ENCODE measurements around the gene ALDH9A1. TPM values are rescaled to one million over a fixed set of nuclear protein-coding genes. Genes with fewer than 3 reads are reported as not detected.
"Not testable (repeated sequence)": the region's sequence is repeated elsewhere in the genome, so short reads cannot be mapped to it uniquely, and the experiment has no call there.

ALDH9A1 gene
- total and polyA plus RNA-seq, 2 experiments from 2014 or later: 54.0 to 81.5 TPM

DNA sequence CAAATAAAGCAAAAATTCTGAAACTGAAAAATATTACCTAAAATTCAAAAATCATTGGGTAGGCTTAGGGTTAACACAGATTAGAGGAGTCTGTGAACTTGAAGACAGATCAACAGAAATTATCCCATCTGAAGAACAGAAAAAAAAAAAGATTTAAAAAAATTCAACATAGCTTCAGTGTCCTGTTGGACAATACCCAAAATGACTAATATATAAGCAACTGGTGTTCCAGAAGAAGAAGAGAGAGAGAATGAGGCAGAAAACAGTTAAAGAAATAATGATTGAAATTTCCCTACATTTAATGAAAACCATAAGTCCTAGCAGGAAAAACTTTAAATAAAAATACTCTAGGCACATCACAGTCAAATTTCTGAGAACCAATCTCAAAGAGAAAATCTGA lies 38.8 kb upstream of the ALDH9A1 start:
- peak in 1 of 2 donors; percentile 4 for DNase-seq (ENCODE audit: low read depth in 1 of 2, low spot score in 1 of 2)

DNA sequence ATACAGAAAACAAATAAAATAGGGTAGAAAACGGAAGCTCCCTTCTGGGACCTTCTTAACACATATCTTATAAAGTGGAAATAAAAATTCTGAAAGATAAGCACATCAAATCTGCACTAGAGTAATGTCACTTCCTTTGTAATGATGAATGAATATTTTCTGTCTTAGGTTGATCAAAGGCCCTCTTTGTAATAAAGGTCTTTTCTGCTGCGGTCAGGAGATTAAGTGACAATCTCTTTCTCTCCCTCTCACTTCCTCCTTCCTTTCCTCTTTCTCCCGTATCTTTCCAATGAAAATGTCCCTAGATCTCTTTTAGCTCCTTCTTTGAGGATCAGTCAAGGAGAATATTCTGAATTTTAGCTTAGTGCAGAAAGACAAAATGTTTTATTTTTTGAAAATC lies 36.5 kb upstream of the ALDH9A1 start:
- Histone ChIP-seq H3K4me1 (ENCODE audit: low read depth) (peaks cover 5% of the 10 kb centered on the region), H3K27ac (no peak overlapping the region), H3K36me3 (no peaks in the 10 kb centered on the region), H3K27me3 (no peaks in the 10 kb centered on the region), H3K9me3 (ENCODE audit: low read depth) (no peaks in the 10 kb centered on the region), H3K4me3 (no peak overlapping the region)
- no peak for DNase-seq (ENCODE audit: low read depth in 1 of 2, low spot score in 1 of 2)
- TF ChIP-seq, protein P1, sequence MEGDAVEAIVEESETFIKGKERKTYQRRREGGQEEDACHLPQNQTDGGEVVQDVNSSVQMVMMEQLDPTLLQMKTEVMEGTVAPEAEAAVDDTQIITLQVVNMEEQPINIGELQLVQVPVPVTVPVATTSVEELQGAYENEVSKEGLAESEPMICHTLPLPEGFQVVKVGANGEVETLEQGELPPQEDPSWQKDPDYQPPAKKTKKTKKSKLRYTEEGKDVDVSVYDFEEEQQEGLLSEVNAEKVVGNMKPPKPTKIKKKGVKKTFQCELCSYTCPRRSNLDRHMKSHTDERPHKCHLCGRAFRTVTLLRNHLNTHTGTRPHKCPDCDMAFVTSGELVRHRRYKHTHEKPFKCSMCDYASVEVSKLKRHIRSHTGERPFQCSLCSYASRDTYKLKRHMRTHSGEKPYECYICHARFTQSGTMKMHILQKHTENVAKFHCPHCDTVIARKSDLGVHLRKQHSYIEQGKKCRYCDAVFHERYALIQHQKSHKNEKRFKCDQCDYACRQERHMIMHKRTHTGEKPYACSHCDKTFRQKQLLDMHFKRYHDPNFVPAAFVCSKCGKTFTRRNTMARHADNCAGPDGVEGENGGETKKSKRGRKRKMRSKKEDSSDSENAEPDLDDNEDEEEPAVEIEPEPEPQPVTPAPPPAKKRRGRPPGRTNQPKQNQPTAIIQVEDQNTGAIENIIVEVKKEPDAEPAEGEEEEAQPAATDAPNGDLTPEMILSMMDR (IDR thresholded peaks at IDR 0.05; ENCODE audit: low read depth, low read length): no peak

More for the DNA sequence above, 38.8 kb upstream of the ALDH9A1 start:
- TF ChIP-seq, protein P1 (IDR thresholded peaks at IDR 0.05; ENCODE audit: low read depth, low read length): no peak
- peaks cover 16% of the 10 kb centered on the region for H3K36me3 ChIP-seq
- peaks cover 5% of the 10 kb centered on the region for H3K4me1 ChIP-seq (ENCODE audit: low read depth)
- no peaks in the 10 kb centered on the region for H3K27me3 ChIP-seq
- no peak overlapping the region for H3K4me3 ChIP-seq
- H3K27ac ChIP-seq: no peak overlapping the region
- no peaks in the 10 kb centered on the region for H3K9me3 ChIP-seq (ENCODE audit: low read depth)

DNA sequence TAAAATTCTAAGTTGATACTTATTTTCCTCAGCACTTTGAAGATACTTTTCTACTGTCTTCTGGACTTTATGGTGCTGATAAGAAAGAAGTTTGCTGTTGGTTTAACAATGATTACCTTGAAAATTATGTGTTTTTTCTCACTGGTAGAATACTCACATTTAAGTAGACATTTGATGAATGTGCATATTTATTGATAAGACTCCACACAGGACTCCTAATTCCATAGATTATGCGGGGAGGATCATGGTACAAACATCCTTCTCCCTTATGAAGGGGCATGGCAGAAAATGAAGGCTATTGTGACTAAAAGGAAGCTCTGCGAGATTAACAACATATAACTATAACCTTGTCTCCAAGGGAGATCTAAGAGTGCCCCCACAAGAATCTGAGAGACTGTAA lies 28.5 kb upstream of the ALDH9A1 start:
- no peaks in the 10 kb centered on the region for H3K27me3 ChIP-seq
- DNase-seq (ENCODE audit: low read depth in 1 of 2, low spot score in 1 of 2): no peak
- peaks cover 14% of the 10 kb centered on the region for H3K36me3 ChIP-seq
- no peak overlapping the region for H3K4me3 ChIP-seq
- H3K4me1 ChIP-seq (ENCODE audit: low read depth): no peaks in the 10 kb centered on the region
- no peaks in the 10 kb centered on the region for H3K9me3 ChIP-seq (ENCODE audit: low read depth)
- H3K27ac ChIP-seq: no peak overlapping the region
- TF ChIP-seq, protein P1 (IDR thresholded peaks at IDR 0.05; ENCODE audit: low read depth, low read length): no peak

DNA sequence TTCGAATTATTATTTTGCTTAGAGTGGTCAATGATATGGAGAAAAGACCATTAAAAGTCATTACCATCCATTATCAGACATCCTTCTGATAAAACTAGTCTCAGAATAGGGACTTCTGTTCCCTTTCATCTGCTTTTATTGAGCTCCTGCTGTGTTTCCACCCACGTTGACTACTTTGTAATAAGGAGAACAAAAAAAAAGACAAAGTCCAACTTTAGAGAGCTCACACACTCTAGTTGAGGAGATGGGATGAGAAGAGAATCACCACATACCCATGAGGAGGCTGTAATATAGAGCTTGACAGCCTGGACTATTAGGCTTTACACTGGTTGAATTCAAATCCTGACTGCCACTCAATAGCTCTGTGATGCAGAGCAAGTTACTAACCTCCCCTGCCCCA lies 27.8 kb upstream of the ALDH9A1 start:
- TF ChIP-seq, protein P1 (IDR thresholded peaks at IDR 0.05; ENCODE audit: low read depth, low read length): no peak
- H3K27me3 ChIP-seq: no peaks in the 10 kb centered on the region

DNA sequence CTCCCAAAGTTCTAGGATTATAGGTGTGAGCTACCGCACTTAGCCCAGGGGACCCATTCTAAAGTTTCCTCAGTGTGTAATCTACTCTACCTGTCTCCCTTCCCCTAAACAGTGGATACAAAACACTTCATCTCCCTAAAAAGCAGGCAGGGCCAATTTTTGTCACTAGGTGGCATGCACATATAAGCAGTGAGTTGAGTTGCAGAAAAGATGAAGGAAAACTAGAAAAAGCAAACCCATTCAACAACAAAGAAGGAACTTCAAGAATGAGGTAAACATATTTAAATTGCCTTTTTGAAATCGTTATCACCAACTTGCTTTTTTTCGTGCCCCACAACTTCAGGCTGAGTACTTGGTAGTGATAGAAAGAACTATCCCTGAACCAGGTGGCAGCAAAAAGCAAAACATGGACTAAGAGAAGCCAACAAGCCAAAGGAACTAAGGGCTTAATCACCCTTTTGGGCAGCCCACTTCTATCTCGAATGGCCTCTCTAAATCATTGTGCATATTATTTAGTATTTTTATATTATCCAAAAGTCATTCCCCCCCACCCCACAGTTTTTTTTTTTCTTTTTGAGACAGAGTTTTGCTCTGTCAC lies 19.7 kb upstream of the ALDH9A1 start:
- DNase-seq (ENCODE audit: low read depth in 1 of 2, low spot score in 1 of 2): peak; percentile 53 to 79
- Histone ChIP-seq H3K27me3 (no peaks in the 10 kb centered on the region), H3K27ac (no peak overlapping the region), H3K9me3 (ENCODE audit: low read depth) (no peaks in the 10 kb centered on the region), H3K4me1 (ENCODE audit: low read depth) (no peaks in the 10 kb centered on the region), H3K36me3 (no peaks in the 10 kb centered on the region), H3K4me3 (no peak overlapping the region)
- TF ChIP-seq, protein P1 (IDR thresholded peaks at IDR 0.05; ENCODE audit: low read depth, low read length): peak; percentile 89

More for the DNA sequence above, 27.8 kb upstream of the ALDH9A1 start:
- DNase-seq (ENCODE audit: low read depth in 1 of 2, low spot score in 1 of 2): no peak
- peaks cover 14% of the 10 kb centered on the region for H3K36me3 ChIP-seq
- H3K27ac ChIP-seq: no peak overlapping the region
- H3K4me3 ChIP-seq: no peak overlapping the region
- no peaks in the 10 kb centered on the region for H3K4me1 ChIP-seq (ENCODE audit: low read depth)
- no peaks in the 10 kb centered on the region for H3K9me3 ChIP-seq (ENCODE audit: low read depth)

DNA sequence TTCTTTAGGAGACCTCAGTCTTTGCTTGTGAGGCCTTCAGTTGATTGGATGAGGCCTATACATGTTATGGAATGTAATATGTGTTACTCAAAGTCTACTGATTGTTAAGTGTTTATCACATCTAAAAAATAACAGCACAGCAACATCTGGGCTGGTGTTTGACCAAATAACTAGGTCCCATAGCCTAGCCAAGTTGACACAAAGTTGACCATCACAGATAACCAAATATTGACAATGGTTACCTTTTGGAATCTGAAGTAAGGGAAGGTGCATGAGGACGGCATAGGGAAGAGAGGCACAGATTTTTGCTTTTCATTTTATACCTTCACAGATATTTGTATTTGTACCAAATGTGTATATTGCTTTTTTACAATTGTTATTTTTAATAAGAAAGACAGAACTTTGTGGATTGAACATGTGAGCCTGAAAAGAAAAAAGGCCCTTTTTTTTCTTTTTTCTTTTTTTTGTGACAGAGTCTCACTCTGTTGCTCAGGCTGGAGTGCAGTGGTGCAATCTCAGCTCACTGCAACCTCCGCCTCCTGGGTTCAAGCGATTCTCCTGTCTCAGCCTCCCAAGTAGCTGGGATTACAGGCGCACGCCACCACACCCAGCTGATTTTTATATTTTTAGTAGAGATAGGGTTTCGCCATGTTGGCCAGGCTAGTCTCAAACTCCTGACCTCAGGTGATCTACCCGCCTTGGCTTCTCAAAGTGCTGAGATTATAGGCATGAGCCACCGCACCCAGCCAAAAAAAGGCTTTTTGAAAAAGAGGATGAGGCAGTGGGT lies 18.1 kb upstream of the ALDH9A1 start:
- H3K27ac ChIP-seq; H3K36me3 ChIP-seq; H3K27me3 ChIP-seq; H3K4me3 ChIP-seq; DNase-seq (ENCODE audit: low read depth in 1 of 2, low spot score in 1 of 2); H3K9me3 ChIP-seq (ENCODE audit: low read depth); H3K4me1 ChIP-seq (ENCODE audit: low read depth): not testable (repeated sequence)
